Activated naive CD4-positive, alpha-beta T cell treated with anti-CD3 and anti-CD28 coated beads for 36 hours (primary cell): ENCODE measurements around the gene CEP120. TPM values are rescaled to one million over a fixed set of nuclear protein-coding genes. Genes with fewer than 3 reads are reported as not detected.

Experiments
- CTCF ChIA-PET: fragments of 350-600 bp; sonication (Branson Sonifier 250); formaldehyde crosslinking; loops from one replicate; lab custom pipeline; 2021; ENCODE audit warnings: antibody characterized with exemption; lab: Charles Lee
- DNase-seq: peaks from one replicate; pipeline ENCODE4 v3.0.0-alpha.2; 2020
- H3K27ac Mint-ChIP-seq: one replicate; pipeline ENCODE4 v1.8.0; 2021; ENCODE audit warnings: mild to moderate bottlenecking, mixed read lengths
- H3K27me3 Mint-ChIP-seq: one replicate; pipeline ENCODE4 v1.8.0; 2021; ENCODE audit warnings: low read depth, mixed read lengths
- H3K36me3 Mint-ChIP-seq: one replicate; pipeline ENCODE4 v1.8.0; 2021; ENCODE audit warnings: low read depth, mixed read lengths
- H3K4me1 Mint-ChIP-seq: one replicate; pipeline ENCODE4 v1.8.0; 2021; ENCODE audit warnings: low read depth, mixed read lengths
- H3K4me3 Mint-ChIP-seq: one replicate; pipeline ENCODE4 v1.8.0; 2021; ENCODE audit warnings: mild to moderate bottlenecking, moderate library complexity, mixed read lengths
- H3K9me3 Mint-ChIP-seq: one replicate; pipeline ENCODE4 v1.8.0; 2021; ENCODE audit warnings: mixed read lengths
- intact Hi-C: fragments of 100-400 bp; cut with micrococcal nuclease; formaldehyde crosslinking; loops from one replicate; pipeline ENCODE4 v1.15.1; 2023
- total RNA-seq, 2 experiments: library from RNA; stranded (reverse); gene quantifications; one replicate each; pipeline ENCODE4 v1.2.3, GENCODE V29; 2021

CEP120 gene
- total RNA-seq, 2 experiments from 2014 or later, result 39.2 to 39.5 TPM

- H3K4me1 Mint-ChIP-seq, result no peaks in the 10 kb centered on the region
- H3K36me3 Mint-ChIP-seq, result peaks cover 34% of the 10 kb centered on the region
- intact Hi-C loops, result loop anchor here (5.0 kb wide), 2 partner anchors 474 to 1179 kb away; no protein-coding TSS in a partner anchor
- no peak overlapping the region for H3K4me3 Mint-ChIP-seq
- CTCF ChIA-PET, result interaction anchor here (0.5 to 1.6 kb wide), 14 partner anchors 9 to 667 kb away, joined by 3 to 5 read pairs (median 3); no protein-coding TSS in a partner anchor
- no peak overlapping the region for H3K27ac Mint-ChIP-seq
- H3K27me3 Mint-ChIP-seq, result no peaks in the 10 kb centered on the region
- DNase-seq, result peak; percentile 40
- H3K9me3 Mint-ChIP-seq, result no peaks in the 10 kb centered on the region
These were observed 51.5 kb downstream of the CEP120 start for GRCh38 chr5:123371575-123372179.

- Mint-ChIP-seq H3K27ac (peak overlapping the region; percentile 25), H3K4me1 (no peaks in the 10 kb centered on the region), H3K9me3 (no peaks in the 10 kb centered on the region), H3K27me3 (no peaks in the 10 kb centered on the region), H3K4me3 (no peak overlapping the region), H3K36me3 (peaks cover 17% of the 10 kb centered on the region)
- CTCF ChIA-PET, result interaction anchor here (0.6 kb wide), 2 partner anchors 13 to 416 kb away, joined by 3 to 8 read pairs; no protein-coding TSS in a partner anchor
- DNase-seq, result no peak
- intact Hi-C loops, result loop anchor here (5.0 to 10.0 kb wide), 2 partner anchors 275 to 852 kb away; no protein-coding TSS in a partner anchor
These were observed 53.7 kb downstream of the CEP120 start for GRCh38 chr5:123369371-123369968.

GRCh38 chr5:123367739-123368138 is 55.5 kb downstream of the CEP120 start:
- CTCF ChIA-PET, result interaction anchor here (0.6 to 1.5 kb wide), 5 partner anchors 18 to 335 kb away, joined by 3 to 5 read pairs (median 3); no protein-coding TSS in a partner anchor
- no peaks in the 10 kb centered on the region for H3K9me3 Mint-ChIP-seq
- H3K27ac Mint-ChIP-seq, result no peak overlapping the region
- peaks cover 20% of the 10 kb centered on the region for H3K36me3 Mint-ChIP-seq
- no peaks in the 10 kb centered on the region for H3K27me3 Mint-ChIP-seq
- no peak overlapping the region for H3K4me3 Mint-ChIP-seq
- no peaks in the 10 kb centered on the region for H3K4me1 Mint-ChIP-seq
- intact Hi-C loops, result loop anchor here (5.0 to 10.0 kb wide), 2 partner anchors 273 to 850 kb away; no protein-coding TSS in a partner anchor
- DNase-seq, result no peak

GRCh38 chr5:123365156-123365555 is 58.0 kb downstream of the CEP120 start:
- Mint-ChIP-seq H3K9me3 (no peaks in the 10 kb centered on the region), H3K36me3 (peaks cover 24% of the 10 kb centered on the region), H3K4me1 (no peaks in the 10 kb centered on the region), H3K4me3 (no peak overlapping the region), H3K27ac (no peak overlapping the region), H3K27me3 (no peaks in the 10 kb centered on the region)
- CTCF ChIA-PET, result interaction anchor here (1.0 kb wide), 1 partner anchor 242 kb away, joined by 4 read pairs; no protein-coding TSS in a partner anchor
- DNase-seq, result no peak
- intact Hi-C loops, result loop anchor here (5.0 to 10.0 kb wide), 2 partner anchors 270 to 848 kb away; no protein-coding TSS in a partner anchor

DNA sequence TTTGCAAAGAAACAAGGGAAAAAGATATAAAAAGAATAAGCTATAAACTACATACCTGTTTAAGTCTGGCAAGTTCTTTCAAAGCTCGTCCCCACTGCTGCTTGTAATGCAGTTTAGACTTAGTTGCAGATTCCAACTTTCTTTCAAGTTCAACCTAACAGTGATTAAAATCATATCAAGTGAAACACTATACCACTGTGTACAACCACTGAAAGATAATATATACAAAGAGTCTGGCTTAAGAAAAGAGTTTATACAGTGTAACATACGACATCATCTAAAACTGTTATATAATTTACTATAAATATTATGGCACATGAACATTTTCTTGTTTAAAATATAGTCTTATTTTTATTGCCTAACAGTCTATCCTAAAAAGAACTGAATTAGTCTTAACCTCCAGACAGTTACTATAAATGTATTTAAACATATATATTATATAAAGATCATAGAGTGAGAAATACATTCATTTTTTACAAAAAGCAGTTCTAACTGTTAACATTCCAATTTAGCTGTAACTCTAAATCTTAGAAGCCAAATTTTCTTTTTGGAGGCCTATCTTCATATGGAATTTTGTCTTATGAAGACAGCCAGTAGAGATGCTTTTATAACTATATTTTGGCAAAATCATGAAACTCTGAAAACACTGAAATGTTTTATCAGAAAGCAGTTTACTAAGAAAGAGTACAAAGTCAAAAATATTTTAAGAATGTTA is 58.6 kb downstream of the CEP120 start:
- peaks cover 28% of the 10 kb centered on the region for H3K36me3 Mint-ChIP-seq

DNA sequence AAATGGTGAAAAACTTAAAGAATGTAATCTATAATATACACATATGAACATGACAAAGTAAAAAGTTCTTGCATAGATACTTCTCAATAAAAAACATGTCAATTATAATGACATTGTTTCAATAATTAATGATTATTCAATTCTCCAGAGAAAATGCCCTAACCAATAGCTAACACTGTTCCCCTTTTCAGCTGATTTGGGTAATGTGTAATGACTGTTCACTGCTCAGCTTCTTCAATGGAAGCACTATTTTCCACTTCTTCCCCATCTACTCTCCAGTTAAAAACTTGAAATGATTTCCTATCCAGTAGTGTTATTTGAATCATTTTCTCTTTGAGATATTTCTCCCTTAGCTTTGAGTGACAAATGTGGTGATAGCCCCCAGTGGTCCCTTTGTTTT is 62.3 kb downstream of the CEP120 start:
- intact Hi-C loops, result loop anchor here (10.0 kb wide), 1 partner anchor 266 kb away; no protein-coding TSS in a partner anchor
- CTCF ChIA-PET, result interaction anchor here (0.6 kb wide), 1 partner anchor 238 kb away, joined by 4 read pairs; no protein-coding TSS in a partner anchor
- Mint-ChIP-seq H3K27ac (no peak overlapping the region), H3K36me3 (peaks cover 45% of the 10 kb centered on the region), H3K27me3 (no peaks in the 10 kb centered on the region), H3K4me3 (no peak overlapping the region), H3K9me3 (peaks cover 4% of the 10 kb centered on the region), H3K4me1 (no peaks in the 10 kb centered on the region)
- DNase-seq, result no peak

More for the DNA sequence above, 58.6 kb downstream of the CEP120 start:
- intact Hi-C loops, result loop anchor here (5.0 to 10.0 kb wide), 2 partner anchors 270 to 847 kb away; no protein-coding TSS in a partner anchor
- CTCF ChIA-PET, result interaction anchor here (1.0 kb wide), 1 partner anchor 243 kb away, joined by 4 read pairs; no protein-coding TSS in a partner anchor
- no peak for DNase-seq
- Mint-ChIP-seq H3K9me3 (no peaks in the 10 kb centered on the region), H3K4me3 (no peak overlapping the region), H3K27me3 (no peaks in the 10 kb centered on the region), H3K4me1 (no peaks in the 10 kb centered on the region), H3K27ac (no peak overlapping the region)

- H3K9me3 Mint-ChIP-seq, result peaks cover 6% of the 10 kb centered on the region
- intact Hi-C loops, result loop anchor here (10.0 kb wide), 1 partner anchor 265 kb away; no protein-coding TSS in a partner anchor
- CTCF ChIA-PET, result interaction anchor here (0.6 kb wide), 1 partner anchor 238 kb away, joined by 4 read pairs; no protein-coding TSS in a partner anchor
These were observed 63.0 kb downstream of the CEP120 start for GRCh38 chr5:123360201-123360571.

DNA sequence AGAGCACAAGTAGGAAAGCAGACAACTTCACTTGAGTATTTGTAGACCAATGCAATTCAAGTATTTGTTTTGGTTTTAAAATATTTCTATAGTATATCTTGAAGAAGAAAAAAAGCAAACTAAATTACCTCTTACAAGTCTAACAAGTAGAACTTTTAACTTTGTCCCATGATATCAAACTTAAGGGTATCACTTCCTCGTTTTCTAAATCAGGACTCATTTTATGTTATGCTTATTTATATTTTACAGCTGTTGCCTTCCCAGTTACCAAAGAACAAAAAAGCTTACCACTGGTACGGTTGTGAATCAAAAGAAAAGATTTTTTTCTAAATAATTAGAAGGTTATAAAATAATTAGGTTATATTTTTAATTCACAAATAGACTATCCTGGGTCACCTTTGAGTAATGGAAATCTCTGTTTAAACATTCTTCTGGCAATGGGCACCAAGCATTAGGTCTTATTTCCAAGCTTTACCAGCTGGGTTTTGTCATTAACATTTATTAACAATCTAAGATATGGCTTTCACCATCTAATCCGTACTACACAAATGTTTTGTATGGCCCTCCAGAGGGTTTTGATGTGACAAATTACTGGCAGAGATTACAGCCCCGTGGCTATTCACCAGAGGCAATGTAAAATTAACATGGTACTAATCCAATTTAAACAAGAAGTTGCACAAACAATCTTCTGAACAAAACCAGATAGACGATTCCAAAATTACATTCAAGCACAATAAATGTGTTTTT is 63.6 kb downstream of the CEP120 start:
- Mint-ChIP-seq H3K4me3 (no peak overlapping the region), H3K9me3 (peaks cover 6% of the 10 kb centered on the region), H3K27me3 (no peaks in the 10 kb centered on the region), H3K36me3 (peaks cover 47% of the 10 kb centered on the region), H3K4me1 (no peaks in the 10 kb centered on the region), H3K27ac (no peak overlapping the region)
- no peak for DNase-seq
- intact Hi-C loops, result loop anchor here (10.0 kb wide), 1 partner anchor 265 kb away; no protein-coding TSS in a partner anchor
- CTCF ChIA-PET, result no interaction called here

More at GRCh38 chr5:123360201-123360571, 63.0 kb downstream of the CEP120 start:
- Mint-ChIP-seq H3K4me3 (no peak overlapping the region), H3K27me3 (no peaks in the 10 kb centered on the region), H3K36me3 (peaks cover 46% of the 10 kb centered on the region), H3K27ac (no peak overlapping the region), H3K4me1 (no peaks in the 10 kb centered on the region)
- no peak for DNase-seq

- Mint-ChIP-seq H3K27me3 (no peaks in the 10 kb centered on the region), H3K27ac (no peak overlapping the region), H3K9me3 (peaks cover 6% of the 10 kb centered on the region), H3K4me1 (no peaks in the 10 kb centered on the region), H3K36me3 (peaks cover 46% of the 10 kb centered on the region), H3K4me3 (no peak overlapping the region)
- no peak for DNase-seq
- CTCF ChIA-PET, result interaction anchor here (0.7 kb wide), 1 partner anchor 13 kb away, joined by 3 read pairs; no protein-coding TSS in a partner anchor
- intact Hi-C loops, result no loop called here
These were observed 64.5 kb downstream of the CEP120 start for GRCh38 chr5:123358751-123359150.

DNA sequence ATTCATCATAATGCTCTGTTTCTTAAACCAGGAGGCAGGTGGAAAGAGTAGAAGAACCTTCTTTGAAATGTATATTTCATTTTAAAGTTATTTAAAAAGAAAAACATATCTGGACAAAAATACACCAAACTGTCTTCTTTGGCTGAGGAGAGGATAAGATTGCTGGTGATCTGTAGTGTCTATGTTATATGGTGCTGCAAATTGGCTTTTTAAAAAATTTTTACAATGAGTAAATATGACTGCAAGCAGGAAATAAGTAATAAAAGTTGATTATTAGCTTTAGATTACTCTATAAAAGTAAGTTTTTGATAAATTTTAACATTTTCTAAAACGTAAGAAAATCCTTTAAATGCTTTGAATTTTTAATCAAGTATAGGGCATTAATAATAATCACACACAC is 64.9 kb downstream of the CEP120 start:
- peaks cover 45% of the 10 kb centered on the region for H3K36me3 Mint-ChIP-seq
- H3K4me1 Mint-ChIP-seq, result no peaks in the 10 kb centered on the region
- DNase-seq, result no peak
- no peak overlapping the region for H3K4me3 Mint-ChIP-seq
- intact Hi-C loops, result no loop called here
- H3K27me3 Mint-ChIP-seq, result no peaks in the 10 kb centered on the region
- H3K27ac Mint-ChIP-seq, result no peak overlapping the region
- peaks cover 6% of the 10 kb centered on the region for H3K9me3 Mint-ChIP-seq
- CTCF ChIA-PET, result no interaction called here

DNA sequence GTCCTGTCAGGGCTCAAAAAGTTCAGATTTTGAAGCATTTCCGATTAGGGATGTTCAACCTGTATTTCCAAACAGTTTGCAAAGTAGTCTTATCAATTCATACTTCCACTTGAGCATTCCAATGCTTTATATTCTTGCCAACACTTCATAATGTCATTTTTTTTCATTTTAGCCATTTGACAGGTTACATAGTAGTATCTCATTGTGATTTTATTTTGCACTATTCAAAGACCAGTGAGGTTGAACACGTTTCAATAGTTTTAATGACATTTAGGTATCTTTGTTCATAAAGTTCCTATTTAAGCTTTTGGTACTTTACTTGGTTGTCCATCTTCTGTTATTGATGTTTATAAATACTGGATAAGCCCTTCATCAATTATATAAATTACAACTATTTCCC is 71.4 kb downstream of the CEP120 start:
- Mint-ChIP-seq H3K27me3 (no peaks in the 10 kb centered on the region), H3K9me3 (peaks cover 6% of the 10 kb centered on the region), H3K4me1 (no peaks in the 10 kb centered on the region), H3K4me3 (no peak overlapping the region), H3K27ac (no peak overlapping the region), H3K36me3 (peaks cover 12% of the 10 kb centered on the region)
- CTCF ChIA-PET, result no interaction called here
- DNase-seq, result no peak
- intact Hi-C loops, result no loop called here
